Measurements from ENCODE around the gene DENND1A. TPM values are rescaled to one million over a fixed set of nuclear protein-coding genes. Genes with fewer than 3 reads are reported as not detected.

Gene DENND1A
- polyA plus RNA-seq, 3 donors = 18.8 to 23.1 (median 20.9) TPM

DNA sequence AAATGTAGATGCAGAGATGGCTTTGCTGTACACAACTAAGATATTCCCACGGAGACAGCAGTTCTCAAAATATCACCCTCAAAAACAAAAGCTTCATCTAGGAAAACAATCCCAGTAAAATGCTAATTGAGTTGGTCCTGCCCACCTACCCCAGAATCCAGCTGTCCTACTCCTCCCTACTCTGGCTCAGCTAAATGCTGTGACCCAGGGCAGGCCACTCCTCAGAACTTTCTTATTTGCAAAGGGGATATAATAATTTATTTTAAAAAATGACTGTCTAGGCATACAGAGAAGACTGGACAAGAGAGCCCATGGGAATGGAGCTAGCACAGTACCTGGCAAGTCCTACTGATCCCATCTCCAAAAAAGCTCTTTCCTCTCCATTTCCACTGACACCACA is 411.6 kb downstream of the DENND1A start:
- no peak for DNase-seq (ENCODE audit: low read depth in 3 of 3, low spot score in 2 of 3)

DNA sequence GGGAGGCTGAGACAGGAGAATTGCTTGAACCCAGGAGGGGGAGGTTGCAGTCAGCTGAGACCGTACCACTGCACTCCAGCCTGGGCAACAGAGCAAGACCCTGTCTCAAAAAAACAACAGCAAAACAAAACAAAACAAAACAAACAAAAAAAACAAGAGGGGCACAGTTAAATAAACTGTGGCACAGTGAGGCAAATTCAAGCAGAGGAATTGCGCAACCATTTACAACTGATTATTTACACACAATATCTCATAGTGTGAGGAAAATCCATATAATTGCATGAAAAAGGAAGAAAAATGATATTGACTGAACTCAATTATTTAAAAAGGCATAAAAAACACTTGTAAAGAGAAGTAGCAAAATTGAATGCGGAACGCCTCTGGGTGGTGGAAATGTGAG is 412.4 kb downstream of the DENND1A start:
- no peak for DNase-seq (ENCODE audit: low read depth in 3 of 3, low spot score in 2 of 3)

DNA sequence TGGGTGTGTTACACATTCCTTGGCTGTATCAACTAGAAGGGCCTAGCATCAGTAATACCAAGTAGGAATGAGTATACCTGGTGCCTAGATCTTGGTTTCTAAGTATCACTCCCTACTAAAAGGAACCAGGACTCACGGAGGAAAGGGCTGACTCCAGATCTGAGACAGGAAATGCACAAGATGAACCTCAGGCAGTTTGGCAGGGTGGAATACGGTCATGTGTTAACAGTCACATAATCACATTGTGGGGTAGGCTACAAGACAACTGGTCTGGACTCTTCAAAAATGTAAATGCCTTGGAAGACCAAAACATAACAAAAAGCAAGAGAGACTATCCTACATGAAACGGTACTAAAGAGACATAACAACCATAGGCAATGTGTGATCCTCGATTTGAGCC is 415.2 kb downstream of the DENND1A start:
- DNase-seq (ENCODE audit: low read depth in 3 of 3, low spot score in 2 of 3) = no peak

DNA sequence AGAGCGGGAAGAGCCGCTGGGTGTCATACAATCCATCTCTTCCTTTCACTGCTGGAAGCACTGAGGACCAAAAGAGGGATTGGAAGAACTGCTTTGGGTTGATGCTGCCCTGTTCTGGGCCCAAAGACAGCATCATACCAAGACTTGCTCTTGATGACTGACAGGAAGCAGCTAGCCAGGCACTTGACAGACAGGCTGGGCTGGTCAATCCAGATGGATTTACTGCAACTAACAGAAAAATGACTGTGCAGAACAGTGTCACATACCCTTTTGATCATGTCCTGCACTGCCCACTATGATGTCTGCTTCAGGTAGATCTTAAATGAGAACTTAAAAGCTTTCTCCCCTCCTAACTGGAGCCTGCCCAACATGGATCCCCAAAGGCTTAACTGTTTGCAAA is 416.4 kb downstream of the DENND1A start:
- no peak for DNase-seq (ENCODE audit: low read depth in 3 of 3, low spot score in 2 of 3)

DNA sequence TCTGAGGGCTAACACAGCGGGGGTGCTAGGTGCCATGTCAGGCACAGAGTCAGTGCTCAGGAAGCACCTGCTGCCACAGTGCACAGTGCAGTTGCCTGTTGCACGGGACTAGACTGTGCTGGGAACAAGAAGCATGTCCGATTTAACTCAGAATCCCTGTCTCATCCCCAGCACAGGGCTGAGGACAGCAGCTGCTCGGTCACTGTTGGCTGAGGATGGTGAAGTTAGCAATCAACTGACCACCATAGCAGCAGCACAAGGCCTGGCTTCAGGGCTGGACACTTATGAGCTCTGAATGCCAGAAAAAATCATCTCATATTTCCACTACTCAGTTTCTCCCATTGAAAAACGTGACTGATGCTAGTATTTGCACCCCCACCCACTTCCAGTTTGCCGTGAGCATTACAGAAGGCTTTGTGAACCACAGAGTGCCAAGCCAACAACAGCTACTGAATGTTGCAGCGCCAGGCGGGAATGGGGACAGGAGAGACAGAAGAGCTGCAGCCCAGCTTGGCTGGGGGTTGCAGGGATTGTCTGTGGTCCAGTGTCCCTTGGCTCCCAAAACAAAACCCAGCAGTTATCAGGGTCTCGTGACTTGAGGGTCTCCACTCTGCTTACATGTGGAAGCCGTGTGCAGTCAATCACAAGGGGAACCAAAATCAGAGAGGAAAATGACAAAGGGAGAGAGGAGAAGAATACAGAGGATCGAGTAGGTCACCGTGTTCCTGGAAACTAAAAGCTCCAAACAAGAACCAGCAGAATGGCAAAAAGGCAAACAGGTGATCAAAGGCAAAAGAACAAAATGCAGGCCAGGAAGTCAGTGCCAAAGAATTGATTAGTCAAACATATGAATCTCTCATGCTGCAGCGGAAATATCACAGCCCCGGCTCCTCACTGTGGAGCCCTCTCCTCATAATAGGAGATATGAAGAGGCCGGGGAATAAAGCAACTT is 418.3 kb downstream of the DENND1A start:
- no peak for DNase-seq (ENCODE audit: low read depth in 3 of 3, low spot score in 2 of 3)

DNA sequence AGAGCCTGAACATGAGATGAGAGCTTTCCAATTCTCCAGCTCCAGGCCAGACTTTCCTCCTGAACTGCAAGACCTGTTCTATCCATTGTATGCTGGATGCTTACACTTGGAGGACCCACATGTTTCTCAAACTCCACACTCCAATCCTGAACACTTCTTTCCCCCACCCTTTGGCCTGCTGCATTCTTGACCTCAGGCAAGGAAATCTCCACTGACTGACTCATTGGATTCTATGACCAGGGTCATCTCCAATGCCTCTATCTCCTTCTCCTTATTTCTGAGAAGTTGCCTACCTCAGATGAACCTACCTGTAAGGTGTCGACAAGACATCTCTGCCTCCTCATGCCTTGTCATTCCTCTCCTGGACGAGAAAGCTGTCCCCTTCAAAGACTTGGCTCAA is 420.3 kb downstream of the DENND1A start:
- DNase-seq (ENCODE audit: low read depth in 3 of 3, low spot score in 2 of 3) = no peak

DNA sequence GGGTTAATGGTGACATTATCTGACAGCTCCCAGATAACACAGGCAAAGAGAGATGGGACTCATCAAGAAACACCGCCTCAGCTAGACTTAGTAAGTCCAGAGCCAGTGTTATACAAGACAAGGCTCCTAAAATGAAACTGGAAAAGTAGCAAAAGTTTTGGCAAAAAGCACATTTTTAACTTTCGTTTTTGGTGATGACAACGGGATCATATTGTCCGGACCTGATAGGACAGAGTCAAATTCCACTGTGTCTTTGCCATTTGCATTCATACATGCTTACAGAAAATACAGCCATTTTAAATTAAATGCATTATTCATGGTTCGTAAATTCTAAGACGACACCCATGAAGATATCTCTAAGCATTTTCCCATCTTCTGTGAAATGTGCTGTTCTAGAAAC is 421.9 kb downstream of the DENND1A start:
- DNase-seq (ENCODE audit: low read depth in 3 of 3, low spot score in 2 of 3) = no peak

DNA sequence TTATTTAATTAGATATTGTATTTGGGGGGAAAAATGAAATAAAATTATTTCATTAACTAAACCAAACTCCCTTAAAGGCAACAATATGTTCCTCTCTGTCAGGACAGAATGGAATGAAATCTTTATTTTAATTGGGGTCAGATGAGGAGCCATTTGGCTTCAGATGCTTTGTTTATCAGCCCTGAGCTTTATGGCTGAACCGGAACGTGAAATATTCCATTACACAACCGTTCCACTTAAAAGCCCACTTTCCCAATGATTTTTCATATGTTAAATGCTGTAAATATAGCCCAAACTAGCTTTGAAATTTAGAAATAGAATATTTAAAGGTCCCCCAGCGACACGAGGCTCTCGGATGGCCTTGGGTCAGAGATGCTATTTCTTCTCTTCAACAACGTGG is 424.4 kb downstream of the DENND1A start:
- no peak for DNase-seq (ENCODE audit: low read depth in 3 of 3, low spot score in 2 of 3)

DNA sequence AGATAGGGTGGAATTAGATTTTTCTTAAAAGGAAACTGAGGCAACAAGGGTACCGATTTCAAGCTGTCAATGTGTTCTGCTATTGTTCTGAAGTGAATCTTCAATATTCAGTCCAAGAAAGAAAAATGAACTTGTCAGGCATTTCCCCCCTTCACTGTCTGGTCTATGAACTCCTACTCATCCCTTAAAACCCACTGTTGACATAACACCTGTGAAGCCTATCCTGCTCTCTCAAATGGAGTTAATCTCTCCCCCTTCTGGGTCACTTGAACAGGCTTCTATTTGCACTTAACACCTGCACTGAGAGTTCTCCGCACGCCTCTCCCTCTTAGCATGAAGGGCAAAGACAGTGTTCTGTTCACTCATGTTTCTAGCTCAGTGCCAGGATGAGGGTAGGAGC is 429.6 kb downstream of the DENND1A start:
- DNase-seq (ENCODE audit: low read depth in 3 of 3, low spot score in 2 of 3) = no peak

DNA sequence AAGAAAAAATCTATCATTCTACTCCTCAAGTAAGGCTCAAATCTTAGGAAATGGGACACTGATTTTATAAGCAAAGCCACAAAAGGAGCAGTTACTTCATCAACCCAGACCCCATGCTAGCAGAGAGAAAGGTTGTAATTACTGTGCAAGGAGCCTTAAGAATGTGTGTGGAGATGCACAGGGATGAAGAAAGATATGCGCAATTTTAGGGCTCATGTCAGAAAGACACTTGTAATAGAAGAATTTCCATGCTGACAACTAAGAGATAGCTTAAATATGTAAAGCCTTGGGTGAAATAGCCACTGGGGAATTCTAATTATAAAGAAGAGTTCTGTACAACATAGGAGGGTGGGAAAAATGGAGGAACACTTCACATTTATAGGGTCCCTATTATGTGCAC is 432.1 kb downstream of the DENND1A start:
- no peak for DNase-seq (ENCODE audit: low read depth in 3 of 3, low spot score in 2 of 3)

DNA sequence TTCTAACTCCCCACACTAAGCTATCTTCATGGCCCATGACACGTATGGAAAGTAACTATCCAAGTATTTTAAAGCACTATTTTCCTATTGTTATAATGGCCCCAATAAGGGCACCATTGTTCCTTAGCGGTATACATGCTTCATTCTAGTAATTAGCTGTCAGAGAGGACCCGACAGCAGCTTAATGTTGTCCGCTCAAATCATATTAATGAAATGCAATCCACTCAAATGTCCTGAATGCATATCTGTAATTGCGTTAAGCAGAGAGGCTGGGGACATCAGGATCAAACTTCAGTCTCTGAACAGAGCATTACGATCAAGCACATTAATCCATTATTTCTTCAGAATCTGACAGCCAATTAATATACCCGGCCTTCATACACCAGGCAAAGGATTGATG is 434.2 kb downstream of the DENND1A start:
- no peak for DNase-seq (ENCODE audit: low read depth in 3 of 3, low spot score in 2 of 3)

DNA sequence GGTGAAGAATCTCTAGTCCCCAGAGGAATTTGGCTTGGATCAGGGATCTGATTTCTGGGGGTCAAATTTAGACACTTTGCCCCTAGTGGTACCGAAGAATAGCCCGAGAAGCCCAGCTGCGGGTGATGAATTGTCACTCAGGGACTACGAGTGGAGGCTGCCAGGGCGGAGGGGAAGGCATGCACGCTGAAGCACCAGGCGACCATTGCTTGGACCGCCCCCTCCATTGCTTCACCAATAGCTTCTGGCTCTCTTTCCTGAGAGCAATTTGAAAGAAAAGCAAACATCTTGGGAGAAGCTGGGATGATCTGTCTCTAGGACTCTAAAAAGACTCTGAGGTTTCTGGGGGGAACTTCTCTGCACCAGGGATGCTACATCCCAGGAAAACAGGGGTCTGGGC is 436.3 kb downstream of the DENND1A start:
- DNase-seq (ENCODE audit: low read depth in 3 of 3, low spot score in 2 of 3) = no peak

DNA sequence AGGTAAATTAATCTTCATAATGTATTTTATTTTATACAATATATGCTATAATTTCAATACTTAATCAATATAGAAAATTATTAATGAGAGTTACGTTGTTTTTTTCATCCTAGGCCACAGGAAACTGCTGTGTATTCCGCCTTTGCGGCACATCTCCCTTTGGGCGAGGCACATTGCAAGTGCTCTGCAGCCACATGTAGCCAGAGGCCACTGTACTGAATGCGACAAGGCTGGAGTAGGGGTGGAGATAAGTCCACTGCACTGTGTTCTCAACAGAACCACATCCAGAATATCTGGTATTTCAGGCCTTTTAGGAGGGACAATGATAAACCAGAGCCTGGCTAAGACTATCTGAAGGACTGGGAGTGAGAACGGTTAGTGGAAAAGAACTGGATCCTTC is 439.2 kb downstream of the DENND1A start:
- DNase-seq (ENCODE audit: low read depth in 3 of 3, low spot score in 2 of 3) = no peak

DNA sequence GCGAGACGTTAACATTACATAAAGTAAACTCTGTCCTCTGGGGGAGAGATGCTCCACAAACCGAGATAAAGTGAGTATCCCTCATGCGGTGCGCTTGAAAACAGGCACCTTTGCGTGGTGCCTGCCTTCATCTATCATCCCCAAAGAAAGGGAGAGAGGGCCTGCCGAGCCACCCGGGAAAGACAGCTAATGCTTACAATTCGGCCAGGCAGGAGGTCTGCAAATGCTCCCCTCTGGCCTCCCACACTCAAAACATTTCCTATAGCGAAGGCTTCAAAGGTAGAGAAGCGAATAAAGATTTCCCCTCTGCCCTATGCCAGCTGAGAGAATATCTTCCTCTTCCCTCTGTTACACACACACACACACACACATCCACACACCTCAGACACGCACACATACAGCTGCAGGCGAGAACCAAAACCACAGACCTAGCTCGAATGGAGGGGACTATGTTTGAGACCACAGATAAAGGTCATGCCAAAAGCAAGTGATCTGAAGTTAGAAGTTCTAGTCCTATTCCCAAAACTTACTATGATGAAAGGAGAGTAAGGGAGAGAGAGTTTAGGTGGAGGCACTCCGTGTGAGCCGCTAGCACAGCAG is 441.1 kb downstream of the DENND1A start:
- DNase-seq (ENCODE audit: low read depth in 3 of 3, low spot score in 2 of 3) = no peak

DNA sequence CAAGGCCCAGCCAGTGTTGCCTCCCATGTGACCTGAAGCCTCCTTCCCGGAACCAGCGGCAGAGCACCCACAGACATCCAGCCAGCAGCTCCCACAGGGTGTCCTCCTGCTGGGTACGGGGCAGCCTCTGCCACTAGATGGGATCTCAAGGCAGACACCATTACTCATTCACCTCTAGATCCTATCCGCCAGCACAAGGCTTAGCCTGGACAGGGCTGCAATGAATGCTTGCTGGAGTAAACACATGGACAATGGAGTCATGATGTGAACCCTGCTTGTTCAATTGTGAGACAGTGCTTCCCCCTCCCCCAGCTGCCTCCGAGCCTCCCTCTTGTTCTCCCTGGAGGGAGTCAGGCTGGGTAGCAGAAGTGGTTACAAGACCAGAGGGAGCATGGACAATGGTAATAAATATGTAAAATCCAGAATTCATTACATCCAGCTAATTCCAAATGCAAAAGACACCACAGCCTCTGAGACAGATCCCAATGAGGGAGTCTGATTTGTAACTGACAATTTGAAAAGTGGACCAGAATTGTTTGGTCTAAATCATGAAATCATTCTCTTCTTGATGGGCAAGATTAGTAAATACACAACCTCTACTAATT is 441.9 kb downstream of the DENND1A start:
- DNase-seq (ENCODE audit: low read depth in 3 of 3, low spot score in 2 of 3) = no peak

DNA sequence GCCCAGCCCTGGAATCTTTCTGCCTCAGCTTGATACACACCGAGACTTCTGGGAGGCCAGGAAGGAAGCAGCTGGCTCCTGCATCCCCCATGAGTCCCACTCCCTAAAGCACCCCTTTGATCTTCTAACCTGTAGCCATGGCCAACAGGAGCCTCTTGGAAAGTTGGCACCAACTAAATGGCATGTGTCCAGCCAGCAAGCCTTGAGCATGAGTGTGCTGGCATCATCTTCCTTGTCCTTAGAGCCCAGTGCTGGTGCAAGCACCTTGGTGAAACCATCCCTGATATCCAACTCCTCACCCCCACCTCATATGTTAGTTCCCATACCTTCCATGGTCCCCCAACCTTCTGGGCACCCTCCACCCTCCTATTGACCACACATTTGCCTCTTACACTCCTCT is 443.5 kb downstream of the DENND1A start:
- DNase-seq (ENCODE audit: low read depth in 3 of 3, low spot score in 2 of 3) = no peak

DNA sequence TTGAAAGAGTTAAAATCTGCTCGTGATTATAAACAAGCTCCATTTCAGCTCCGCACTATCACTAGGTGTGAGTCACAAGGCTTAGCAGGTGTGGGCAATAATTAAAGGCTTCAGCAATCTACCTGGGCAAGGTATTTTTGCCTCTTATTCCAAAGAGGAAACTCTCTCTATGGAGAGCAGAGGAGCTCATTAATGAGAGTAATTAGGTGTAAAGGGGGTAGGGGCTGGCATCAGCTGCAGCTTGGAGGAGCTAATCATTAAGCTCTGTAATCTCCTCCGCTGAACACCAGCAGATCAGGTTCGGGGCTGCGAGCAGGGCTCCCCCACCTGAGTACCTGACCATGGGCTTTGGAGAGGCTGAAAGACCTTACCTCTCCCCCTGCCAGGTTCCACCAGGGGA is 444.7 kb downstream of the DENND1A start:
- no peak for DNase-seq (ENCODE audit: low read depth in 3 of 3, low spot score in 2 of 3)

DNA sequence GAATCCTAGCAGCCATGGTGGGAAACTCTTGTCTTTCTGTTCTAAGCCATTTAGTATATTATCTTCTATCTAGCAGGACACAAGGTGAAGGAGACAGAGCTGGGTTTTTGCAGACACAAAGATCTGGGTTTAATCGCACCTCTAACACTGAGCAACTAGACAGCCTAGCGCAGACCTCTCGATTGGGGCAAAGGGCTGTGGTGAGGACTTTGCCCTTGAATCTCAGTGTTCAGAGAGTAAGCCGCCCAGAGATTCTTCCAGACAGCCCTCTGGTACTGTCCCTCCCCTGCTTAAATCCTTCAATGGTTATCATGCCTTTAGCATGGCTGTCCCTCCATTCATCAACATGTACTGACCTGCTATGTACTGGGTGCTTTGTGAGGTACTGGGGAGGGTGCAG is 445.8 kb downstream of the DENND1A start:
- no peak for DNase-seq (ENCODE audit: low read depth in 3 of 3, low spot score in 2 of 3)

DNA sequence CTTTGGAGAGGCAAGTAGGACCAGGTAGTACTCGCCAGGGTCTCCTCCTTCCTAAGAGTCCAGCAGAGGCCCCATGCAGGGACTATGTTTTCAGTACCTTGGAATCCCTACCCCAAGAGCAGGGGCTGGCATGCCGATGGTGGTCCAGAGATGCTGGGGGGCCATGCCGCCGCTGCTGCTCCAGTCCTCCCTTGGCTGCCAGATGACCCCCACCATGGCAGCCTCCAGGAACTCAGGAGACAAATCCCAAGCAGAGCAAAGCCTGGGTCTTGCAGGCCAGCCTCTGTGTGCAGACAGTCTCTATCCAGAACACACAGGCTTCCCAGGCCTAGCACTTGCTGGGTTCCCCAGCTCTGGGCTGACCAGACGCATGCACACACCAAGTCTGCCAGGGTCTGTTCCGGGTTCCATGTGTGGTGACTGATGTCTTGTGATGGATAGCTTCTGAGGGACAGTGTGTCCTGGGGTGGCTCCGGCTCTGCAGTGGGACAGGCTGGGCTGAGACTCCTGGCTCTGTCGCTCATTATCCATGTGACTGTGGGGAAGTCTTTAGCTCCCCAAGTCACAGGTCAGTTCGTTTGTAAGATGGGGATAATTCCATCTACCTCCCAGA is 446.6 kb downstream of the DENND1A start:
- no peak for DNase-seq (ENCODE audit: low read depth in 3 of 3, low spot score in 2 of 3)

DNA sequence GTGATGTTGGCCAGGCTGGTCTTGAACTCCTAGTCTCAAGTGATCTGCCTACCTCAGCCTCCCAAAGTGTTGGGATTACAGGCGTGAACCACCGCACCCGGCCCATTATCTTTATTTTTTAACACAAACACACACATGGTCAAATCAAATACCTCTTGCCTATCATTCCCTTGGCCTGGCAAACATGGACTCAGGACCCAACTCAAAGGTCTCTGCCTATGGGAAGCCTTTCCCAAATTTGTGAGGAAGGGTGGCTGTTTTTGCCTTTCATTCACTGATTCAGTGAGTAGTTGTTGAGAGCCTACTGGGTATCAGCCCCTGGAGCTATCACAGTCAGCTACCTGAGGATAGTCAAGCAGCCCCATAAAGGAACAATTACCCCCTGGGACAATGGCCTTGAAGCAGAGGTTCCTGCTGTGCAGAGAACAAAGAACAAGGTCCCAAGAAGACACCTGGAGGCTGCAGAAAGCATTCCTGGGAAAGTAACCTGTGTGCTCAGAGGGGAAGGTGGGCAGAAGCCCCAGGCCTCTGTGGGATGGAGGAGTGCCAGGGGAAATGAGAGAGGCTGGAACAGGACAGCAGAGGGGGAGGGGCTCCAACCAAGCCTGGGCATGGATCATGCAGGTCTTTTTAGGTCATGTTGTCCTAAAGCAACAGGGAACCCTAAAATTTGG is 447.5 kb downstream of the DENND1A start:
- DNase-seq (ENCODE audit: low read depth in 3 of 3, low spot score in 2 of 3) = no peak

Data from right renal cortex interstitium (tissue), 3 donors.